Islet precursor cell (in vitro differentiated cells): ENCODE data around the gene CREBBP.
"Not testable (repeated sequence)": the region's sequence is repeated elsewhere in the genome, so short reads cannot be mapped to it uniquely, and the experiment has no call there.

Experiments
- DNase-seq: peaks from one replicate; pipeline ENCODE4 v3.0.0-alpha.2; 2018

Gene CREBBP

DNA sequence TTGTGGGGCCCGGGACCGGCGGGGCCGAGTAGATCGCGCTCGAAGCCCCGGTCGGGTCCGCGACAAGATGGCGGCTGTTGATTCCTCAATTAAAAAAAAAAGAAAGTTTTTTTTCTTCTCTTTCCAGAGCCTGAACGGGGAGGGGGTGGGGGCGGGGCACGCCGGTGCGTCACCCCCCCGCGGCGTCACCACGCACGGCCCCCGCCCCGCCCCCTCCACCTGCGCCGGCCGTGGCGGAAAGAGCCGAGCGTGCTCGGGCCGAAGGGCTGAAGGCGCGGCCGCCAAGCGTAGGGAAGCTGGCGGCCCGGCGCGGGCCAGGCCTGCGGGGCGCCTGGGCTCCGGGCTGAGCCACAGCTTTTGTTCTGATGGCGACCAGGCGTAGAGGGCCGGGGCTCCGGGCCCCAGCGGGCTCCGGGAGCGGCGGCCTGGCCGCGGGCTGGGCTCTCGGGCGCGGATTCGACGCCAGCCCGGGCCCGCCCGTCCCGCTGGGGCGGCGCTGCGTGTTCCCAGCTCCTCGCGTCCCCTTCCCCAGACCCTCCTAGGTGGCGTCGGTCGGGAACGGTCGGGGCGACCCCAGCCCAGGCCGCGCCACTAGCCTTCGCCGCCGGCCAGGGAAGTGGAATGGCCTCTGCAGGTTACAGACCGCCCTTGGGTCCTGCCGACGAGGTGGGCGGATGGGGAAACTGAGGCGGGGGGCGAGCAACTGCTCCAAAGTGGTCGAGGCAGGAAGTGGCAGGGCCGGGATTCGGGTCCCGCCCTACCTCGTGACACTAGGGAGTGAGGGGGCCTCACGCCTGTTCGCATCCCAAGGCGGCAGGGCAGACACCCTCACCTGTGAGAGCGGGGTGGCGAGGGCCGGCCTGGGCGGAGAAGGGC, at the start of gene CREBBP:
CREBBP (minus strand) TSS at position 91 of the 876 bp plus-strand sequence. CDS start 797 bp downstream, outside the sequence.
- DNase-seq, result peak; percentile 91

DNA sequence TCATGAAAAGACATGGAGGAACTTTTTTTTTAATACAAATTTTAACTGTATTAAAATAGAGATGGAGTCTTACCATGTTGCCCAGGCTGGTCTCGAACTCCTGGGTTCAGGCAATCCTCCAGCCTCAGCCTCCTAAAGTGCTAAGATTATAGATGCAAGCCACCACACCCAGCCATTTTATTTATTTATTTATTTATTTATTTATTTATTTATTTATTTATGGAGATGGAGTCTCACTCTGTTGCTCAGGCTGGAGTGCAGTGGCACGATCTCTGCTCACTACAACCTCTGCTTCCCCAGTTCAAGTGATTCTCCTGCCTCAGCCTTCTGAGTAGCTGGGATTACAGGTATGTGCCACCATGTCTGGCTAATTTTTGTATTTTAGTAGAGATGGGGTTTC, 46.6 kb upstream of the CREBBP start:
- not testable (repeated sequence) for DNase-seq

DNA sequence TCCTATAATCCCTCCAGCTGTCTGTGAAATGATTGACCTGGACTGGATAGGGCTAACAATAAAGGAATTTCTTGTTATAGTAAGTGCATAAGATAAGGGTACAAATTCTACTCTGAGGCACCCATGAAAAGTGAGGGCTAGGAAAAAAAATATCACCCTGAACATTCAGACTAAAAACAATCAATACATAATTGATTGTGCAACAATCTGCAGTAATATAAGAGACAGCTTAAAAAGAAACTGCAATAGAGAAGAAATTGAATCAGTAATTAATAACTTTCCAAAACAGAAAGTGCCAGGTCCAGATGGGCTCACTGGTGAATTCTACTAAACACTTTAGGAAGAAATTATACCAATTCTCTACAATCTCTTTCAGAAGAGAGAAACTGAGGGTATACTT, 44.2 kb upstream of the CREBBP start:
- no peak for DNase-seq

DNA sequence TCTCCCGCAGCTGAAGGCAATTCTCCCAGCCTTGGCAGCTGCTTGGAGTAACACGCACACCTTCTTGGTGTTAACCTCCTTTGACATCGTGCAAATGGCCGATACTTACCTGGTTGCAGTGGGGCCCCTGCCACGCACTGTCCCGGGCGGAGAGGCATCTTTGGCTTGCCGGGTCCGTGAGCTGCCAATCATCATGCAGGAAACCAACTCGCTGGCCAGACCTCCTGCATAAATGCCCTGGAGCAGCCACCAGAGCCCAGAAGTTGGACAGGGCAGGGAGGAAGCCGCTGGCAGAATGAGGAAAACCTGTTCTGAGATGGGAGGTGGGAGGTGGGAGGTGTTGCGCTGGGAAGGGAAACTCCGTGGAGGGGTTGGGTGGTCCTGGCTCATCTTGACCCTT, 41.7 kb upstream of the CREBBP start:
- DNase-seq, result no peak

DNA sequence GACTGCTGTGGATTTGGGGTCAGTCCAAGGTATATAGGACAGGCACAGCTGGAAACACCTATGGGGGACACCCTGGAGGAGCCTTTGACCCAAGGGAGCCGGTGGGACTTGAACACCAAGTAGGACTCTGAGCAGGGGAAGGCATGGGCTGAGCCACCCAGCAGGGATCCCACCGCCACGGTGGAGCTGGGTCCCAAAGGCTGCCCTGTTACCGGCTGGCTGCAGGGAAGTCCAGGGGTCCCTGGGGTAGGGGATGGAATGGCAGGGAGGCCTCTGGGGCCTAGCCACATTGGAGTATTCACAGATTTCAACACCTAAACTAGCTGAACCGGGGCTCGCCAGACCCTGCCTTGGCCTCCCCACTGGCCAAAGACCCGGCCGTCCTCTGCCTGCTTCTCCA, 39.7 kb upstream of the CREBBP start:
- no peak for DNase-seq

DNA sequence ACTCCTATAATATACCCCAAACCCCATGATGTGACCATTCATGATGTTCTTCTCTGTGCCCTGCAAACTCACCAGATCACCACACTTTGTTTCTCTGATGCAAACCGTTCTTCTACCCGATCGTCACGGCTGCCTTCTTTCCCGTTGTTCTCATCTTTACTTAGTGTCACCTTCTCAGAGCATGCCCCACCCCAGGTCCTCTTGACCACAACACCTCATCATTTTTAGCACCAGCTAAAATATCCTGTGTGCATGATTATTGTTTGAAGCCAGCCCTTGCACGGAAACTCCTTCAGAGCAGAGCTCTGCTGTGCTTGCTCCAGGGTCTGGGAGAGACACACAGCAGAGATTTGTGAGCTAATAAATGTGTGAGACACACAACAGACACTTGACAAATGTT, 38.9 kb upstream of the CREBBP start:
- DNase-seq, result no peak

DNA sequence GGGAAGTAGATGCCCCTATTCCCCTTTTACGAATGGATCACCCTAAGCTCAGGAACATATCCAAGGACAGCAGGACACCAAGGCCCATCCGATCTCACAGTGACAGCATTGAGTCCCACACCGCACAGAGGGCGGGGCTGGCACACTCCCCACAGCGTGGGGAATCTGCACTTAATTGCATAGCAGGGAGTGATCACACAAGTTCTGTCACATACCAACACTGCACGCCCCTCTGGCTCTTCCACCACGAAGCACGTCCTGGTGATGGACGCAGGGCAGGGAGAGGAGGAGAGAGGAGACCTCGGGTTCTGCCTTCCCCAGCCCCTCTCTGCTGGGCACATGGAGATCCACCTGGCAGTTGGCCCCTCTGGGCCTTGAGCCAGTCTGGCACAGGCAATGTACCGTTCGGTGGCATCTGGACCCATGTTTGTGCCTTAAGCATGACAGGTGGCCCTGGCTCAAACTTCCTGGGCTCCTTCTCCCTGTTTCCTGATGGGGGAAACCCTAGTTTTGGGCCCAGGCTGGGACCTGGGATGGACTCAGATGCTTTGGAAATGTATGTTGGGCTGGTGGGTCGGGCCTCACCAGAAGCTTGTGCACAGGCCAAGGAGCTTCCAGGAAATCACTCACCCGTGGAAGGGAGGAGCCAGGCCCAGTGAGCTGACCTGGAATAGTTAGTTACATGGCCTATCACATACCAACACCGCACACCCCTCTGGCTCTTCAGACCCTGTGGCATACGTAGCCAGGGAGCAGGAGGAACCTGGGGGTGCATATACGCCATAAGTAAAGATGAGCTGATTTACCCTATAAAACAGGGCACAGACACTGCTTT, 35.1 kb upstream of the CREBBP start:
- no peak for DNase-seq

DNA sequence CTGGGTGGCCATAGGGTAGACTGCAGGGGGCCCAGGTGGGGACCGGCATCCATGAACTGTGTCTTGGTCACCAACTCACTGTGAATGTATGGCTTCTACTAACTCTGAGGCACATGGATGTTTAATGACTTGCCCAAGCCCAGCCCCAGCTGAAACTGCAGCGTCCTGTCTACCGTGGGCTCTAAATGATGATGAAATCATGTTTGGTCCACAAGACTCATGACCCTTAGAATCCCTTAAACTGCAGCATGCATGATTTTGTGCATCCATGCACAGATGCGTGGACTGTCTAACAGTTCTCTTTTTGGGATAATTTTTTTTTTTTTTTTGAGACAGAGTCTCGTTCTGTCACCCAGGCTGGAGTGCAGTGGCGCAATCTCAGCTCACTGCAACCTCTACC, 32.4 kb upstream of the CREBBP start:
- no peak for DNase-seq

DNA sequence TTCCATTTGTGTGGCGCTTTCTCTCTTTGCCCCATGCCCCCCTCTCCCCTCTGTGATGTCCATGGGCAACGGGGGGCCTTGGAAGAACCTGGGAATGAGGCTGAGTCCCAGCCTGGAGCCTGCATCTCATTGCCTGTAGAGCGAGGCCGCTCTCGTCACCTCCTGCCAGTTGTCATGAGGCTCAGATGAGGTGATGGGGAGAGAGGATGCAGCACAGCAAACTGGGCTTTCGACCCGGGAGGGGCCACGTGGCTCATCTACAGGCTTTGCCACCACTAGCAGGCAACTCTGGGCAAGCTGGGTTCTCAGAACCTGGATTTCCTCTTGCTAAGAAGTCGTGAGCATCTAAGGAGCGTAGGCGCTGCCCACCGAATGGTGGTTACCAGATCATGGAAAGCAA, 31.9 kb upstream of the CREBBP start:
- DNase-seq, result no peak

DNA sequence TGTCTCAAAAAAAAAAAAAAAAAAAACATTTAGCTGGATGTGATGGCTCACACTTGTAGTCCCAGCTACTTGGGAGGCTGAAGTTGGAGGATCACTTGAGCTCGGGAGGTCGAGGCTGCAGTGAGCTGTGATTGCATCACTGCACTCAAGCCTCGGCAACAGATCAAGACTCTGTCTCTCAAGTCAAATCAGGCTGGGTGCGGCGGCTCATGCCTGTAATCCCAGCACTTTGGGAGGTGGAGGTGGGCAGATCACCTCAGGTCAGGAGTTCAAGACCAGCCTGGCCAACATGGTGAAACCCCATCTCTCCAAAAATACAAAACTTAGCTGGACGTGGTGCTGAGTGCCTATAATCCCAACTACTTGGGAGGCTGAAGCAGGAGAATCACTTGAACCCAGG, 31.2 kb upstream of the CREBBP start:
- not testable (repeated sequence) for DNase-seq

DNA sequence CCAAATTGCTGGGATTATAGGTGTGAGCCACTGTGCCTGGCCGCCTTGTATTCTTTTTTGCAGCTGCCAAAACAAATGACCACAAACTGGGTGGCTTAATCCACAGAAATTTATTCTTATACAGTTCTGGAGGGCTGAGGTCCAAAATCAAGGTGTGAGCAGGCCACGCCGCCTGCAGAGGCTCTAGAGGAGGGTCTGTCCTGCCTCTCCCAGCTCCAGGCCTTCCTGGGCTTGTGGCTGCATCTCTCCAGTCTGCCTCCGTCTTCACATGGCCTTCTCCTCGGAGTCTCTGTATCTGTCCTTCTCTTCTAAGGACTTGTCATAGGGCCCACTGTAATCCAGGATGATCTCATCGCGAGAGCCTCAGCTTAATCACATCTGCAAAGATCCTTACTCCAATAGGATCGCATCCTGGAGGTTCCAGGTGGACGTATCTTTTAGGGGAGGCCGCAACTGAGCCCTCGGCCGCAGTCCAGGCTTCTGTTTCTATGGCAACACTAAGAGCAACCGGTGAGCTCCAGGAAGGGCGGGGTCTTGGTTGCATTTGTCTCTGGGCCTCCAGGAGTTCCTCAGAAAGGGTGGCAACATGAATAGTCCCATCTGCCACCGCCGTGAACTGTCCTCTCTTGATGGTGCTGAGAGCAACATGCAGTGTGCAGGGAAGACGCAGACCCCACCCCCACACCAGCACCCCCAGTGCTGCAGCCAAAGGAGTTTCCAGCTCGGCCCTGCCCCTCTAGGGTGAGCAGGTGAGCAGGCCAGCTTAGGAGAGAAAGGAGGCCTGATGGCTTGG, 29.5 kb upstream of the CREBBP start:
- no peak for DNase-seq

DNA sequence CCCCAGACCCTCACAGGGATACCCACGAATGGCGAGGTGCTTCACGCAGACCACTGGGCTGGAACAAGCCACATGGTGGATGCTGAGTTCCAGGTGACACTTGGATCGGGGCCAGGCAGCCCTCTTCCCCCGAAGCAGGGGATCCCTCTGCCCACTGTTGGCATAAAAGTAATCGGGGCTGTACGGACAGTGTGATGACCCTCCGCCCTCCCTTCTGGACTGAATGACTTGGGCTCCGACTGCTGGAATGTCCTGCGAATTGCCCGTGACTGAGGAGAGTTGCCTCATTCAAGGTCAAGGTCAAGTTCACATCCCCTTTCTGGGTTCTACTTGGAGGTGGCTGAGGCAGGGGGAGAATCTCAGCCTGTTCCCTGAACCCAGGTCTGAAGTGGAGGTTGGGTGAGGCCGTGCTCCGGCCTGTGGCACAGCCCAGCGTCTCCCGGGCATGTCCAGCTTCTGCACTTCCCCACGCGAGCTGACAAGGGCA, 28.5 kb upstream of the CREBBP start:
- DNase-seq, result no peak

DNA sequence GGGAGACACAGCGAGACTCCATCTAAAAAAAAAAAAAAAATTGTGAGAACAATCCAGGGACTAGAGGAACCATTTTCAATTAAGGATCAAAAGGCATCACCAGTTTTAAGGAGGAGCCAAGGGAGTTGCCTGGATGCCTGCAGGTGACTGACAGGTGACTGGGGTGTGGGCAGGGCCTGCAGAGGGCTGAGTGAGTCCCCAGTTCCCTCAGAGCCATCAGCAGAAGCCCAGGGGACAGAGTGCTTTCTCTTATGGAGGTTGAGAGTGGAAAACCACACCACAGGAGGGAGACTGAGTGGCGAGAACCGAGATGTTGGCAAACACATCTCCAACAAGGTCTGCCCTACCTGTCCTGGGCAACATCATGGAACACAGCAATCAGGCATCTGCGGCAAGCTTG, 27.1 kb upstream of the CREBBP start:
- no peak for DNase-seq

DNA sequence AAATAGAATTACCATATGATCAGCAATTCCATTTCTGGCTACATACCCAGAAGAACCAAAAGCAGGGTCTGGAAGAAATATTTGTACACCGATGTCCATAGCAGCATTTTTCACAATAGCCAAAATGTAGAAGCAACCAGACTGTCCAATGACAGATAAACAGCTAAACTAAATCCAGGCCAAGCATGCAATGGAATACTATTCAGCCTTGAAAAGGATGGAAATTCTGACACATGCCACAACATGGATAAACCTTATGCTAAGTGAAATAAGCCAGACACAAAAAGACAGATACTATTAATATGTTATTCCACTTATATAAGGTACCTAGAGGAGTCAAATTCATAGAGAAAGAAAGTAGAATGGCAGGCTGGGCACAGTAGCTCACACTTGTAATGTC, 25.9 kb upstream of the CREBBP start:
- no peak for DNase-seq

DNA sequence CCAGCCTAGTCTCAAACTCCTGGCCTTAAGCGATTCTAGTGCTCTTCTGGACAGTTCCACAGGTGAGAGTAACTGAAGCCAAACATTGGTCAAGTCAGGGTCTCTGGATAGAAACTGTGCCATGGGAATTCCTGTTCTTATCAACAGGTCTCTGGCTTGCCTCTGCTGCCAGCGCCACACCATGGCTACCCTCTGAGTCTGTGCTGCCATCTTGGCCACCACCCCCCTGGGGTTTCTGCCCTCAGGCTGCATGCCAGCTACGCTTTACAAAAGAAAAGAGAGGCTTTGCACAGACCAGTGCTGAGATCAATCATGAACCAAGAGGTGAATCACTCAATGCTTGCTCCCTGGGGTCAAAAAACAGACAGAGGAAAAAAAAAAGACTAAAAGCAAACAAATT, 24.4 kb upstream of the CREBBP start:
- no peak for DNase-seq

DNA sequence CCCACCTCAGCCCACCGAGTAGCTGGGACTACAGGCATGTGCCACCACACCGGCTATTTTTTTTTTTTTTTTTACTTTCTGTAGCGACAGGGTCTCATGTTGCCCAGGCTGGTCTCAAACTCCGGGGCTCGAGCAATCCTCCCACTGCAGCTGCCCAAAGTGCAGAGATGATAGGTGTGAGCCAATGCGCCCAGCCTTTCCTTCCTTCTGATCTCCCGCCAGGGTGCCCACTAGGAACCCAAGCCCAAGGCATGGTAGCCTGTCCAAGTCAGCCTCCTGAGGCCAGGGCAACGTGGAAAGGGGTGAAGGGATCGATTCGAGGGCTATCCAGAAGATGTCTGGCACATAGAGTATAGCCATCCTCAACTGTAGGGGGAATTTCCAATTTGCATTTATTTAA, 9.6 kb upstream of the CREBBP start:
- no peak for DNase-seq

DNA sequence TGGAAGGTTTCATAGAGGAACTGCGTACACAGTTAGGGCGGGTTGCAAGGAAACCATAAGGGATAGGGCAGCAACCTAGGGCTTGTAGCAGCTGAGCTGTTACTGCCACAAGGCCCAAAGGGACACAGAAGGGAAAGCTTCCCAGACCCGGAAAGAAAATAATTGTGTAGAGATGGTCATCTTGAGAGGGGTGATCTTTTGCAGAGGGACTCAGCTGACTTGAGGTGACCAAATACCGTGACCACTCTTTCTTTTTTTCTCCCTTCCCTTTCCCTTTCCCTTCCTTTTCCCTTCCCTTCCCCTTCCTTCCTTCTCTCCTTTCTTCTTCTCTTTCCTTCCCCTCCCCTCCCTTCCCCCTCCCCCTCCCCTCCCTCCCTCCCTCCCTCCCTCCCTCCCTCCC, 8.5 kb upstream of the CREBBP start:
- no peak for DNase-seq

DNA sequence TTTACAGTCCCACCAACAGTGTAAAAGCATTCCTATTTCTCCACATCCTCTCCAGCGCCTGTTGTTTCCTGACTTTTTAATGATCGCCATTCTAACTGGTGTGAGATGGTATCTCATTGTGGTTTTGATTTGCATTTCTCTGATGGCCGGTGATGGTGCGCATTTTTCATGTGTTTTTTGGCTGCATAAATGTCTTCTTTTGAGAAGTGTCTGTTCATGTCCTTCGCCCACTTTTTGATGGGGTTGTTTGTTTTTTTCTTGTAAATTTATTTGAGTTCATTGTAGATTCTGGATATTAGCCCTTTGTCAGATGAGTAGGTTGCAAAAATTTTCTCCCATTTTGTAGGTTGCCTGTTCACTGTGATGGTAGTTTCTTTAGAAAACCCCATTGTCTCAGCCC, 5.5 kb upstream of the CREBBP start:
- DNase-seq, result not testable (repeated sequence)

DNA sequence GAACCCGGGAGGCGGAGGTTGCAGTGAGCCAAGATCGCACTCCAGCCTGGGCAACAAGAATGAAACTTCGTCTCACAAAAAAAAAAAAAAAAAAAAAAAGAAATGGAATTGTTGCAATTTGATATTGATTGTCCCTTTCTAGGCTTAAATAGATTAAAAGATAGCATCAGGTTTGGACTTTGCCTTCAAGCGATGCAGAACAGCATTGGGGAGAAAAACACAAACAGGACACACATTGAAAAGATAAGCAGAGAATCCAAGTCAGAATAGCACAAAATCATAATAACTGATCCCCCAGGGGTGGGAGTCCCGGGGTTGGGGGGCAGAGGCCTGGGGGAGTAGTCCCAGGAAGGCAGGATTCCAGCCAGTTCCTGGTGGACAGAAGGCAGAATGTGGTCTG, 3.9 kb upstream of the CREBBP start:
- no peak for DNase-seq

DNA sequence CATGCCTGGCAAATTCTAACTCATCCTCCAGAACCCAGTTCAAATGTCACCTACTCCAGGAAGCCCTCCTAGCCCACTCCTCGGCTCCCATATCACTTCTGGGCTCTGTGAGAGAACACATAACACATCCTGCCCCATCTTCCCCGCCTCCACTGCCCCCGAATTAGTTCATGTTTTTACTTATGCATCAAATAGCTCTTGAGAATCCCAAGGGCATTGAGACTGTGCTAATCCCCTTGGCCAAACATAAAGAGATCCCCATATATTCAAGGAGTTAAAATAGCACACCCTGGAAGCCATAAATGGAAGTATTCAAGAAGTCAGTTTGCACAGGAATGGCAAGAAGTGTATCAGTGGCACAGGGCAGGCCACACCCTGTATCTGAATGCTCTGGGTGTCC, 2.0 kb upstream of the CREBBP start:
- no peak for DNase-seq

DNA sequence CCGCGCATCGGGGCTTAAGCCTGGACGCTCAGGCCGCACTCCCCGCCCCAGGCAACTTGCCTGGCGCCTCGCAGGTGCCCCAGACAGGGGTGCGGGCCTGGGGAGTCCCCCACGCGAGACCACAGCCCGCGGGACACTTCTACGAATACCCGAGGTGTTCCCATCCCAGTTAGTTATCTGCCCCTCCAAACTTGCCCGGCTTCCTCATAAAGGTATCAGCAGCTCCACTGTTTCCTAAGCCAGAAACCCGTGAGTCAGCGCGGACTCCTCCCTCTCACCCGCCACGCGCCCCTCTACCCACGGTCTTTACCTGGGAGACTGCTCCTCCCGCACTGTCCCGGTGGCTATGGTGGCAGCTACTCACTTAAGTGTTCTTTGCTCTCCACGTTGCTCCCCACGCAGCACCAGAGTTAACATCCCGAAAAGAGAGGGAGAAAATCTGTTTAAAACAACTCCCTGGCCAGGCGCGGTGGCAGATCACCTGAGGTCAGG, 1.0 kb upstream of the CREBBP start:
- peak; percentile 74 for DNase-seq

DNA sequence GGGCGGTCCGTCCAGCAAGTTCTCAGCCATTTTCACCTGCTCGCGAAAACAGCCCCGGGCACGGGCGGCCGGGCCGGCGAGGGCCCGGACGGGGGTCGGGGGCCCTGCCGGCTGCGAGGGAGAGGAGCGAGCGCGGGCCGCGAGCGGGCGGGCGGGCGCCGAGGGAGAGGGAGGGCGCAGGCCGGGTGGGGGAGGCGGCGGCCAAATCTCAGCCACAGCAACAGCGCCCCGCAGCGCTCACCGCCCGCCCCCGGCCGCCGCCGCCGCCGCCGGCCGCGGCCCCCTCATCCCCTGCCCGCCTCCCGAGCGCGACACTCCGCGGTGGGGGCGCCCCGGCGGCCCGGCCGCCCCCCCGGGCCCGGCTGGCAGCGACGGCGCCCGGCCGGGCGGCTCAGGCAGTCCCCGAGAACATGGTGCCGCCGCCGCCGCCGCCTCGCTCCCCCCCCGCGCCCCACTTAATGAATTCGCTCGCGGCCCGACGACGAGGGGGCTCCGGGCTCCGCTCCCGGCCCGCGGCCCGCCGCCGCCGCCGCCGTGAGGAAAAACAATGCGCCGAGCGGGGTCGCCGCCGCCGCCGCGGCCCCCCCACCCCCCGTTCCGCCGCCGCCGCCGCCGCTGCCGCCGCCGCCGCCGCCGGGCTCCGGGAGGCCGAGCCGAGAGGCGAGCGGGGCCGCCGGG, 487 bp downstream of the CREBBP start:
- DNase-seq, result peak; percentile 72
